EH (cell line): ENCODE results near the gene PCLO.
"Not testable (repeated sequence)": the region's sequence is repeated elsewhere in the genome, so short reads cannot be mapped to it uniquely, and the experiment has no call there.

Experiments
- DNase-seq: peaks from one replicate; pipeline ENCODE4 v3.0.0-alpha.2; 2015; ENCODE audit warnings: low read depth

The PCLO gene

DNA sequence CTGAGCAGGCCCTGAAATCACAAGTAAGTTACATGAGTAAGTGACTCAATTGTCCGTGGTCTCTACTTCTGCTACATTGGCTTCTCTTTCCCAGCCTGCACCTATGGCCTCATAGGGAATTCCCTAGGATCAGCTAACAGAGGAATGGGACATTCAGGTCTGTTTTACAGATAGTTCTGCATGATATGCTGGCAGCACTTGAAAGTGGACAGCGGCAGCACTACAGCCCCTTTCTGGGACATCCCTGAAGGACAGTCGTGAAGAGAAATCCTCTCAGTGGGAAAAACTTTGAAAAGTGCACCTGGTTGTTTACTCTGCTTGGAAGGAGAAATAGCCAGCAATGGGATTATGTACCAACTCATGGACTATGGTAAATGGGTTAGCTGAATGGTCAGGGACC lies 426.1 kb downstream of the PCLO start:
- no peak for DNase-seq

DNA sequence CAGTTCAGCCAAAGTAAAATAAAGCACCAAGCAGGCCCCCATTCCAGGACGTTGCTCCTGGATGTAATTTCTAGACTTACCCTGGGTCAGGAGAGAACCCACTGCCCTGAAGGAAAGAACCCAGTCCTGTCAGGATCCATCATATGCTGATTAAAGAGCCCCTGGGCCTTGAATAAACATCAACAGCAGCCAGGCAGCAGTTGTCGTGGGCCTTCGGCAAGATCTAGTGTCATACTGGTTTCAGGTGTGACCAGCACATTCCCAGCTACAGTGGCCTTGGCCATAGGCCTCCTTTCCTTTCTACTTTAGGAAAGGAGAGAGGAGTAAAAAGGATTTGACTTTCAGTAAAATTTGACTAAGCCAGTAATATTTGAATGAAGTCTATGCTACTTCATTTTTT lies 430.0 kb downstream of the PCLO start:
- DNase-seq: no peak

DNA sequence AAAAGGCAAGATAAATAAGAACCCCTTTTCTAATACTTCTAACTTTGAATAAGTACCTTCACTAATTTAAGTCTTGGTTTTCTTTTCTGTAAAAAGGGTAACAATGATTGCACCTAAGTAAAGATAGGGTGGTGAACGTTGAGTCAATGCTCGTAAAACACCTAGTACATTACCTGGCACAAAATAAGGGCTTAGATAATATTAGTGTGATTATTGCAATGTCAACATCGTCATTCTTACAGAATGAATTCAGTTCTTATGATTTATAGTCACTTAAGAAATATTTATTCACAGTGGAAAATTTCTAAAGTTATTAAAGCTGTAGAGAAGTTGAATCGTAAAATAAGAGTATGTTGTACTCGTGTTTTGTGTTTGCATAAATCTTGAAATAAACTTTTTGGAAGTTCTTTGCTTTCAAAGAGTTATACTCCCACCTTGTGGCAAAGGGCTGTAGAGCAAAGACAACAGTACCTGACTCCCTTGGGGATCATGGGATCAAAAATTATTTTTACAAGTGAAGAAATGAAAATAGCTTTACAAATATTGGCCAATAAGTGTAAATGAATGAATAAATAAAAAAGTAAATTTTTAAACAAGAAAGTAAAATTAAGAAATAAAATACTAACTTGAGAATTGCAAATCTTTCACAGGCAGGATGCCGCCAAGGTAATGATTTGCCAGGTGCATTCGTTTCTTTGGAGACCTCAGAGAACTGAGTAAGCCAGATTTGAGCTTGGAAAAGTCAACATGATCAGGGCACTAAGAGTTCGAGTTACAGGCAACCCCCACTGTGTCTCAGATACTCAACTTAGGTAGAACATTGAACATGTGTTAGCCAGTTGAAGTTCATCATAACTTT lies 433.3 kb downstream of the PCLO start:
- peak; percentile 33 for DNase-seq

DNA sequence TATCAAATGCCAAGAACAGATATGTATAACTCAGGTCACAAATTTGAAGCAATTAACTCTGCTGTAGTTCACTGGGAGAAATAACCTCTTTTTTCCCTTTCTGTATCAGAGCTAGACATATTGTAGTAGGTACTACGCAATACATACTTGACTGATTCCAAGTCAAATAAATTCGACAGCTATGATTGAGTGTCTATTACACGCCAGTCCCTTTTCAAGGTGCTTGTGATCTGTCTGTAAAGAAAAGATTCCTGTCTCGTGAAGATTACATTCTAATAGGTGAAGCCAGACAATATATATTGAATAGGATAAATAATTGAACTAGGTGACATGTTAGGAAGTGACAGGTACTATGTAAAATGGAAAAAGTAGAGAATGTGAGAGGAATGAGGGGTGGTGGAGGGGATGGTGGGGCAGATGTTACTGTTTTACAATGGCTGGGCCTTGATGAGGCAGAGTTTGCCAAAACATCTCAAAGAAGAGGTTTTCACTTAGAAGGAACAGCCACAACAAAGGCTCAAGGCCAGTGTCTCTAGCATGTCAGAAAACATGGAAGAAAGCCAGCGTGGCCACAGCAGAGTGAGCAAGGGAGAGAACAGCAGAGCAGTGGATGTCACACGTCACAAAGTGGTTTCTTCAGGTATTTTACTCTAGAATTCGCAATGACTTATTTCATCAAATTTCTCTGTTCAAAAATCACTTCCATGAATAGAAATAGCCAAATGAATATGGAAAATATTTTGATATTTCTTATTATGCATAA lies 436.5 kb downstream of the PCLO start:
- DNase-seq: no peak

GRCh38 chr7:82723411-82723810 lies 439.3 kb downstream of the PCLO start:
- no peak for DNase-seq

DNA sequence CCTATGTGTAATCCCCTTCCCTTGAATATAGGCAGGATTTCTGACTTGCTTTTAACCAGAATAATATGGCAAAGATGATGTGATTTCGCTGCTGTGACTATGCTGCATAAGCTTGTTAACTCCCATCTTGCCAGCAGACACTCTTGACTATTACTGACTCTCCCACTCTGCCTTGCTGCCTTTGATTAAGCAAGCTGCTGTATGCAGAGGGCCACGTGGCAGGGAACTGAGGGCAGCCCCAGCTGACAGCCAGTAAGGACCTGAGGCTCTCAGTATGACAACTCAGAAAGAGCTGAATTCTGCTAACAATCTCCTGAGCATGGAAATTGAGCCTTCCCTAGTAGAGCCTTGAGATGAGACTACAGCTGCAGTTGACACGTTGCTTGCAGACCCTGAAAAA lies 439.7 kb downstream of the PCLO start:
- peak; percentile 8 for DNase-seq

DNA sequence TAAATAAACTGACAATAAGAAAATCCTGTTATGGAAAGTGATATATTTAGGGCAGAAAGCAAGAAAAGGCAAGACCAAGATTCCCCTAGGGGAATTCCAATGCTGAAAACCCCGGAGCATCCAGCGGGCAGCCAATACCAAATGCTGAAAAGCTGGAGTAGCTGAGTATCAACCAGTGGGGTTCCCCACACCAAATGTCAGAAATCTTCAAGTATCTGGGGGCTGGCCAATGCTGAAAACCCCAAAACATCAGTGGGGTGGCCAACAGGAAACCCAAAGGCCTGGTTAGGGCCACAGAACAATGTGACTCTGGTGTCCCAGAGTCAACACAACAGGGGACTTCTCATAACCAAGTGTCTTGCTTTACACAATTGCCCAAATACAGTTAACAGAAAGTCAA lies 447.3 kb downstream of the PCLO start:
- DNase-seq: no peak

DNA sequence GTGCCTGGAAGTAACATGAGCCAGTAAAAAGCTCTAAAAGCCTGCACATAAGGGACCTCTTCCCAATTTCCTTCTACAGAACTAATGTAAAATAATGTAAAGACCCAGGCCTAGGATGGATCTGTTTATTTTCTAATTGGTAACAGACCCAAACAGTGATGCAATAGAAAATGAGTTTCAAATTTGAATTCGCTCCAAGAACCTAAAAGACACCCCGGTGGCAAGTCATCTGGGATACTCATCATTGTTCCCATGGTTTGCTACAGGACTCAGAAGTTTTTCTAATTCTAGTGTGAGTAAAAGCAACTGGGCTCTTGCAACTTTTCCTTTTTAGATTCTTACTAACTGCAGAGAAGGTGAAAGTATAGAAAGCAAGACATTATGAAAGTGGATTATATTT lies 447.8 kb downstream of the PCLO start:
- peak; percentile 15 for DNase-seq

GRCh38 chr7:82713506-82713905 lies 449.2 kb downstream of the PCLO start:
- no peak for DNase-seq

DNA sequence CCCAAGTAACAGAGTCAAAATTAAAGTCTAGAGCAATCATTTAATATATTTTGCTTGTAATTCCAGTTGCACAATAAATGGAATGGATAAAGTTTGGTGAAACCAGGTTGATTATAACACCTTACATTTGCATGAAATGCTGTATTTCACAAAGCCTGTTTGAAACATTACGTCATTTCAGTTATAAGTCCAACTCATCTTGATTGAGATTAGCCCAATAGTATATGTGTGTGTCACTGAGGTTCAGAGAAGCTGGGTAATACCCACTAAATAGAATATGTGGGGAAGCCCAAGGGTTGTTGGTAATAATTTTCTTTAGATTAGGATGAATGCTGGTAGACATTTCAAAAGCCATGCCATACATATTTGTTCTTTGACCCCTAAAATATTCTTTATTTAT lies 456.3 kb downstream of the PCLO start:
- DNase-seq: not testable (repeated sequence)

- no peak for DNase-seq
Observed at GRCh38 chr7:82705517-82706260, 457.0 kb downstream of the PCLO start.

DNA sequence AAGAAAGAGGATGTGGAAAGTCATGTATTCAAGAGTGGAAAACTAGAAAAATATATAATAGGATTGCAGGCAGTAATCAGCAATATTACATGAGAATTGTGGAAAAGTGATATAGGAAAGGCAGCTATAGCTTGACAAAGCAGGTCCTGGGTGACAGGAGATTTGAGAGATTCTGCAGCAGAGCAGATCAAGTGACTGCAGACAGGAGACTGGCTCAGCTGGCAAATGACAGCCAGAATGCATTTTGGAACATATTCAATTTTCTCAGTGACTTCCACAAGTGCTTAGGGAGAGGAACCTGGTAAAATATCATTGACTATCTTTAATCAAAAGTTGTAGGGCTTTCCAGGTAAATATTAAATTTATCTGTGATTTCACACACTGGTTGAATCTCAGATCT lies 458.6 kb downstream of the PCLO start:
- no peak for DNase-seq
